Islet precursor cell (in vitro differentiated cells): ENCODE data around the gene GALNT9.

Experiments
- DNase-seq: peaks from one replicate; pipeline ENCODE4 v3.0.0-alpha.2; 2018

GALNT9 gene

GRCh38 chr12:132324841-132325732 lies 4.3 kb downstream of the GALNT9 start:
- DNase-seq: no peak

GRCh38 chr12:132324173-132324572 lies 5.2 kb downstream of the GALNT9 start:
- no peak for DNase-seq

DNA sequence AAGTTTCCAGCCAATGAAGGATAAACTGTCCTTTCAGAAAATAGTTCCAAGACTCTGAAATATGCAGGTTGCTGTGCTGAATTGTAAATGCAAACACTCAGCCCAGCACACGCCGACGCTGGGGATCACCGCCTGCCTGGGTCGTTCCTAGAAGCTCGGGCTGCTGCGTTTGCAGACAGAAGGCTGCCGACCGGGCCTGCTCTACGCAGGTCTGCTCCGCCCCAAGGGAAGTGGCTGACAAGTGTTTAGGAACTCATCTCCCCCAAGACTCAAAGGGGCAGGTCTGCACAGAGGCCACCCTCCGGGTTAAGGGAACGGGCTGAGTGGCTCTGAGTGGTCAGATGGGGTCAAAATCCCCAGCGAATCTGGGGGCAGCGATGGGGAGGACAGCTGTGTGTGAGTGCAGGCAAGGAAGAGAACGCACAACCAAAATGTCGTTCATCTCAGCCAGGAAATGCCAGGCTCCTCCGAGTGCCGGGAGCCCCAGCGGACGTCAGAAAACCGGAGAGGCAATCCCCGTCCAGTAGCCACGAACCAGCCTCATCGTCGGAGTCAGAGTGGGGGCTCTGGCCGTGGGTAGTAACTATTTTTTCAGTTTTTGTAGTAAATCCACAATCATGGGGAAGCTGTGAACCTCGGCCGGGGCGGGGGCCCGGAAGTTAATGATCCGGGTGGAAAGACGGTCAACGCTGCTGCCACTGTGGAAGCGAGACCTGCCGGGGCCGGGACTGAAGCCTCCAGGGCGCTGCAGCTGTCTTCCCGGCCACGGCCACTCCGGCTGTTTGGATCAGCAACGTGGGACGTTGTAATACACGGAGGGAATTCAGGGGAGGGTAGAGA lies 6.0 kb downstream of the GALNT9 start:
- no peak for DNase-seq

DNA sequence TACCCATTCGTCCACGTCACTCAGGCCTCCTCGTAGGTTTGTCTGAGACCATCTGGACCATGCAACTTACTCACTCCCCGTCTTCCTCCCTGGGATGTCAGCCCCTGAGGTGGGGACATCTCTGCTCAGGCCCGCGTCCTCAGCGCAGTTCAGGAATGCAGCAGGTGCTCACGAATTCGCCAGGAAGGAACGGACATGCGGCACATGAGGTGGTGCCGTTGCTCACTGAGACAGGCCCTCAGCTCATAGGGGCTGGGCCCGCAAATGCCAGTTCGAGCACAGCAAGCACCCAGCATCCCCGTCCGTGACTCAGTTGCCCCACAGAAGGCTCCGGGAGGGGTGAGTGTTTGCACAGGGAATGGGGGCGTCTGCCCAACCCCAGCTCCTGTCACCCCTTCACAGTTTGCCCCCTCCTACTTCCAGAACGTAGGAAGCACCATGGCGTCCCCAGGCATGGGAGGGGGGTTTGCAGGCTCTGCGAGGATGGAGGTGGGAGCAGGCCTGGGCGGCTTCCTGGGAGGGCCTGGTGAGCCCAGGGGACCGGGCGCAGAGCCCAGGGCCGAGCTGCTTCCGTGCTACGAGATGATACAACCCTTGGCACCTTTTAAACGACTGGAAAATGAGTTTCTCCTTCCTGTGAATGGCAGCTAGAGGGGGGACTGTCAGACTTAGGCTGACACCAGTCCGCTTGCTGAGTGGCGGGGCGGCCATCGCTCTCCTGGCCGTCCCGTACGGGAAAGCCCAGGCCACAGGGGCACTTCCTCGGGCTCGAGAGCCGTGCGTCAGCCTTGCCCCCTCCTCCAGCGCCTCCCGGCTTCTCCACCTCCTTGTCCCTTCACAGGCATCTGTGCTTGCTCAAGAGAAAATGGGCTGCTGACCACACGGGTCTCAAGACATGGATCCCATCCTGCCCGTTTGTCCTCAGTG lies 6.9 kb downstream of the GALNT9 start:
- DNase-seq: no peak

DNA sequence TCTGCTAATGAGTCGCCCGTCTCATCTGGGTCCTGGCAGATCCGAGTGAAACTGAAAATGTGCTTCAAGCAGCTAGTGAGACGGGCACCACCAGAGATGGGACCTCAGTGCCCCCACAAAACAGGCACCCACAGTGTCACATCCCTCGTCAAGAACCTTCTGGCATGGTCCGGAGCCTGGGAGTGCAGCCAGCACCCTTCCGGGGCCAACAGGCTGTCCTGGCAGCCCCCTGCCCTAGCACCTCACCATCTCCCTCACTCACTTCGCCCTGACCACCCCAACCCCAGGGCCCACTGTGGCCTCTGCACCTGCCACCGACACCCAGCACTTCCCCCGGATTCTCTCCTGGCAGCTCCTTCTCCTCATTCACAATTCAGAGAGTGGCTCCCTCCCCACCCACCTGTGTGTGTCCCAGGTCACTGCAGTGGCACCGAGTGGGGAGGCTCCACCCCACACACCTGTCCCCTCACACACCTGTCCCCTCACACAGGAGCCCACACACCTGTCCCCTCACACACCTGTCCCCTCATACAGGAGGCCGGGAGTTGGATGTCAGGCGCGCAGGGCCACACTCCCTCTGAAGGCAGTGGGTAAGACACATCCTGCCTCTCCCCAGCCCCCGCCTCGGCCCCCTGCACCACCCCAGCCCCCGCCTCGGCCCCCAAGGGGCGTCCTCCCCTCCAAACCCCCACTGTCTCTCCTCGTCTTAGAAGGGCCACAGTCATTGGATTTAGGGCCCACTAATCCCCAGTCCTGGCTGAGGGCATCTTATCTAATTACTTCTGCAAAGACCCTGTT lies 7.9 kb downstream of the GALNT9 start:
- no peak for DNase-seq

- DNase-seq: no peak
Measured at GRCh38 chr12:132320767-132321211, 8.6 kb downstream of the GALNT9 start.

DNA sequence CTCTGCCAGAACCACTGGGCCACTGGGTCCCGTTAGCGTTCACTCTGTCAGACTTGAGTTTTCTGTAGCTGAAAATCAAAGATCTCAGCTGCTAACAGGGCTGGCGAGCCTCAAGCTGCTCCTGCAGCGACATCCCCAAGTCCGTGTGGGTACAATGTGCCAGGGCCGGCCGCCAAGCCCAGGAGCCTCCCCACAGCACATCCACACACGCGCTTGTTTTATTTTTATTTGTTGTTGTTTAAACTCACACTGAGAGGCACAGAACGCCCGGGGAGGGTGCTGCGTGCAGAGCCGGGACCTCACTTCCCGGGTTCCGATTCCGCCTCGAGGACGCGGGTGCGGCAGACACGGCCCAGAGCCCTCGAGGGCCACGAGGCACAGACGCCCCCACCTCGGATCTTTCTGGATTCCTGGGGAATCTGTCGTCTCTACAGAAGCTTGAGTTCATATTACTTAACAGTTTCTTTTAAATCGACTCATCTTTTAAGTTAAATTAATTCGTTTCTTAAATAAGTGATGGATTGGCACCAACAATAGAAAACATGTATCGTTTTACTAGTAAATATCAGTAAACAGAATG lies 9.3 kb downstream of the GALNT9 start:
- no peak for DNase-seq

DNA sequence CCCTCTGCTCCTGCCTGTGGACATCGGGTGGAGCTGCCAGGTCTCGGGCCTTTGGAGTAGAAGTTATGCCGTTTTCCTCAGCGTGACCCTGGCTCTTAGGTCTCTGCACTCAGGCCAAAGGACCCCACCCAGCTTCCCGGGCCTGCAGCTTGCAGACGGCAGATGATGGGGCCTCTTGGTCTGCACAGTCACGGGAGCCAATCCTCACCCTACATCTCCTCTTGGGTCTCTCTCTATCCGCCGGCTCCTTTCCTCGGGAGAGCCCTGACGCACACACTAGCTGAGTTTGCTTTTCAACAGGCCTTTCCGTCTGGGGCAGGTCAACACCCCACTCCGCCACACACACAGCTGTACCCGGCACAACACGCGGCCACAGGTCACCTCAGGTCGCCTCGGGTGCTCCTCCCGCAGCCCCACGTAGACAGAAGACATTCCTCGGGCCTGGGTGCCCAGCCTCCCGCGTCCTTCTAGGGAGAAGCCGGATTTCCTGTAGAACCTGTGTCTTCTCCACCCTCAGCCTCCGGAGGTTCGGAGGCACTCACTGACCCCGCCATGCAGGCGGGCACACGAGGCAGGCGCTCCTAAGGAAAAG lies 9.9 kb downstream of the GALNT9 start:
- DNase-seq: no peak

DNA sequence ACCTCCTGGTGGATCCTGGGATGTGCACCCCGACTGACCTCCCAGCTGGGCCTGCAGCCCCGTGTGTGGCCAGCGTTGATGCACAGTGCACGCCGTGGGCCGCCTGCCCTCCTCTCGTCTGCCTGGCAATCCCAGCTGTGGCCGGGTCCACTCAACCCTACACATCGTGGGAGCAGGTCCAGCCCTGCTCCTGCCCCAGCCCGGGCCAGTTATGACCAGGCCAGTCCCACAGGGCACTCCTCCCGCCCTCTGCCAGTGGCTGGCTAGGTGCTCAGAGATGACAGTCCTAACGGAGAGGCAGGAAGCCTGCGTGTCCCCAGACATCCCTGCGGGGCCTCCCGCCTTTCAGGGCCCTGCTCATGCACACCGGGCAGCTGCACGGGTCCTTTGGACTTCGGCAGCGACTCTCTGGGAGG lies 10.8 kb downstream of the GALNT9 start:
- DNase-seq: no peak

DNA sequence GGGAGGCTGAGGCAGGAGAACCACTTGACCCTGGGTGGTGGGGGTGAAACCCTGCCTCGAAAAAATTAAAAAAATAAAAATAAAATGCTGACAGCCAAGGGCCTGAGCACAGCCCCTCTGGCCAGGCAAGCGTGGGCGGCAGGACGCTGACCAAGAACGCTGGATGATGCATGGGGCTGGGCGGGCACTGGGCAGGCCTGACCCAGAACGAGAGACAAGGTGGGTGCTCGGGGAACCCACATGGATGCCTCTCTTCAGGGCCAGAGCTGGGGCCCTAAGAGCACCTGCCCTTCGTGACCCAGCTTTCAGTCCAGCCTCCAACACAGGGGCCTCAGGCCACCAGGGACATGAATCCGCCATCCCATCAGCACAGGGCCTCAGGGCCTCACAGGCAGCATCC lies 11.3 kb downstream of the GALNT9 start:
- DNase-seq: no peak

DNA sequence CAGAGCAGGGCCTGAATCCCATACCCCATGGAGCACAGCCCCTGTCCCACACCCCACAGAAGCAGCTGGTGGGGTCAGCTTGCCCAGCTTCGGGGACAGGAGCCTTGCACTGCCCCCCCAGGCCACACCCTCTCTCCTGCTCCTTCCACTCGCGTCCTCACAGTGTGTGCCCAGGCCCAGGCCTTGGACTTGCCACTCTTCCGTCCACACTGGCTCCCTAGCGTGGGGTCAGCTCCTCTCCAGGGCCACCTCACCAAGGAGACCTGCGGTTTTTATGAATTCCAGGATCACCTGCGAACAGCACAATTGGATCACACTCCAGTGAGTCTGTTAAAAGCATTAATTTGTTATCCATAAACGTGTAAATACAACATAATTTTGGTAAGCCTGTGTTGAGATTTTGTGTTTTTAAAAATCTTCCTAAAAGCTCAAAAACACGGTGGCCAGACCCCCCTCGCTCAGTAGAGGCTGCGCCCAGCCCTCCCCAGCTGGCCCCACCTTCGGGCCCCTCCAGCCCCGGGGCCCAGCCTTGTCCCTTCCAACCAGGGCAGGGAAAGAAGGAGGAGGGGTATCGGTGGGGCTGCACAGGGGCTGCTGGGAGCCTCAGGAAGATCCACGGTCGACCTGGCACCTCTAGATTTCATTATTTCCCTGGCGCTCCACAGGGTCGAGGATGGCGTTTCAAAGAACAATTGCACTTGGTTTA lies 12.0 kb downstream of the GALNT9 start:
- no peak for DNase-seq

GRCh38 chr12:132316497-132317232 lies 12.7 kb downstream of the GALNT9 start:
- no peak for DNase-seq

DNA sequence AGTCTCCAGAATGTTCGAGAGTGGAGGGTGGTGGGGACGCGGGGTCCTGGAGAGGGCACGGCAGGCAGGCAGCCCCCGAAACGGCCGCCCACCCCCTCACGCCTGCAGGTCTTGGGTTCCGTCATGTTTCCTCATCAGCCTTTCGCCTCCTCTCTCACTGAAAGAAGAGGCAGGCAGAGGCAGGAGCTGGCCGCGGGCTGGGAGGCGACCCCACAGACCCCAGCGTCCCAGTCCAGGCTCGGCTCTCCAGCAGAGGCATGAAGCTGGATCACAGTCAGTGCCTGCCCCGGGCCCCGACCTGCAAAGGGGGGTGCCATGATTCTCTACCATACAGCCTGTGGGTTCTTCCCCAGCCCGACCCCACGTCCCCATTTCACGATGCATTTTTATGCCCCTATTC lies 13.4 kb downstream of the GALNT9 start:
- no peak for DNase-seq

GRCh38 chr12:132315507-132315906 lies 13.9 kb downstream of the GALNT9 start:
- no peak for DNase-seq

- DNase-seq: no peak
Measured at GRCh38 chr12:132314516-132315233, 14.7 kb downstream of the GALNT9 start.

- no peak for DNase-seq
Measured at GRCh38 chr12:132314035-132314434, 15.4 kb downstream of the GALNT9 start.

GRCh38 chr12:132313182-132313581 lies 16.2 kb downstream of the GALNT9 start:
- DNase-seq: no peak

GRCh38 chr12:132312516-132312915 lies 16.9 kb downstream of the GALNT9 start:
- no peak for DNase-seq
